H1 (cell line): ENCODE results near the gene CAMTA1. TPM values are rescaled to one million over a fixed set of nuclear protein-coding genes. Genes with fewer than 3 reads are reported as not detected.

Experiments
- CTCF ChIA-PET: fragments of 300-600 bp; sonication (Branson Sonifier 250); formaldehyde crosslinking; loops from one replicate; lab custom pipeline; 2021; ENCODE audit not compliant: partially characterized antibody; lab: Charles Lee
- POLR2A ChIA-PET: fragments of 300-600 bp; sonication (Branson Sonifier 250); formaldehyde crosslinking; loops from one replicate; lab custom pipeline; 2021; ENCODE audit warnings: inconsistent platforms; ENCODE audit not compliant: partially characterized antibody; lab: Charles Lee
- DNase-seq, 2 experiments: peaks; one replicate each; pipeline versions ENCODE4 v3.0.0 to v3.0.0-alpha.2; 2010 to 2022; ENCODE audit warnings: low spot score in 2 of 2, low read depth in 1 of 2, mixed read lengths in 1 of 2
- FAIRE-seq: peaks from 2 replicates; lab custom pipeline; 2011; peaks lifted over from hg19 to GRCh38; lab: Jason Lieb, UNC
- H2AFZ ChIP-seq: 2 replicates; pipeline ENCODE4 v1.8.1; 2012; ENCODE audit warnings: low read length, inconsistent platforms
- H2AK5ac ChIP-seq: 2 replicates; pipeline ENCODE4 v1.6.1; 2013; ENCODE audit warnings: low read depth, low read length
- H2BK120ac ChIP-seq: replicated peaks from 2 replicates; pipeline ENCODE3; 2013; ENCODE audit warnings: low read depth, low read length, inconsistent platforms
- H2BK12ac ChIP-seq: 2 replicates; pipeline ENCODE4 v1.6.1; 2013; ENCODE audit warnings: low read depth, low read length
- H2BK15ac ChIP-seq: 2 replicates; pipeline ENCODE4 v1.6.1; 2013; ENCODE audit warnings: low read length
- H2BK20ac ChIP-seq: 2 replicates; pipeline ENCODE4 v1.6.1; 2013; ENCODE audit warnings: low read length
- H2BK5ac ChIP-seq: 2 replicates; pipeline ENCODE4 v1.6.1; 2013; ENCODE audit warnings: low read depth, low read length
- H3K14ac ChIP-seq: 2 replicates; pipeline ENCODE4 v1.6.1; 2013; ENCODE audit warnings: inconsistent platforms; ENCODE audit not compliant: insufficient read length
- H3K18ac ChIP-seq: 2 replicates; pipeline ENCODE4 v1.6.1; 2013; ENCODE audit warnings: low read length; ENCODE audit errors: extremely low read depth
- H3K23ac ChIP-seq: 2 replicates; pipeline ENCODE4 v1.6.1; 2013; ENCODE audit warnings: inconsistent platforms; ENCODE audit not compliant: insufficient read length
- H3K23me2 ChIP-seq: 2 replicates; pipeline ENCODE4 v1.6.1; 2013; ENCODE audit warnings: low read depth, low read length
- H3K27ac ChIP-seq: 2 replicates; pipeline ENCODE4 v1.6.1; 2011; ENCODE audit warnings: low read depth, low read length, inconsistent platforms
- H3K27me3 ChIP-seq, 4 experiments: replicated peaks in 1 of 4; 1 replicate in 1 of 4; 2 replicates in 3 of 4; pipeline versions ENCODE4 v1.6.1 to v1.8.1; 2011 to 2013; ENCODE audit warnings: low read length in 3 of 4, mild to moderate bottlenecking in 3 of 4, inconsistent platforms in 2 of 4, mixed read lengths in 2 of 4, moderate library complexity in 1 of 4; ENCODE audit not compliant: control insufficient read depth in 3 of 4, insufficient read depth in 3 of 4; ENCODE audit errors: extremely low read depth in 1 of 4
- H3K36me3 ChIP-seq, 4 experiments: 2 replicates each; pipeline versions ENCODE4 v1.6.1 to v1.8.1; 2011 to 2013; ENCODE audit warnings: mild to moderate bottlenecking in 4 of 4, low read length in 3 of 4, moderate library complexity in 2 of 4, control low read depth in 1 of 4, inconsistent platforms in 1 of 4; ENCODE audit not compliant: insufficient read depth in 4 of 4, control insufficient read depth in 2 of 4
- H3K4ac ChIP-seq: replicated peaks from 2 replicates; pipeline ENCODE3; 2013; ENCODE audit warnings: low read length, low read depth, mixed read lengths, inconsistent platforms; ENCODE audit not compliant: insufficient read length
- H3K4me1 ChIP-seq, 4 experiments: replicated peaks in 1 of 4; 1 replicate in 1 of 4; 2 replicates in 3 of 4; pipeline versions ENCODE4 v1.6.1 to v1.8.1; 2011 to 2013; ENCODE audit warnings: low read length in 3 of 4, inconsistent platforms in 2 of 4, mixed read lengths in 1 of 4; ENCODE audit not compliant: insufficient read depth in 4 of 4, control insufficient read depth in 3 of 4
- H3K4me2 ChIP-seq, 2 experiments: 2 replicates each; pipeline versions ENCODE4 v1.6.1 to v1.8.1; 2011 to 2013; ENCODE audit warnings: low read depth in 2 of 2, low read length in 2 of 2, control low read depth in 1 of 2, inconsistent platforms in 1 of 2, mild to moderate bottlenecking in 1 of 2; ENCODE audit not compliant: insufficient read depth in 1 of 2
- H3K4me3 ChIP-seq, 4 experiments: fragments of 200-600, 300-600 bp in 1 of 4; sonication (generic), shearing (Covaris generic), sonication (Bioruptor Twin) in 1 of 4; 2 replicates each; pipeline versions ENCODE4 v1.5.1 to v1.8.1; 2011 to 2016; ENCODE audit warnings: low read length in 4 of 4, low read depth in 3 of 4, control low read depth in 2 of 4, inconsistent platforms in 2 of 4, mild to moderate bottlenecking in 2 of 4, mixed read lengths in 1 of 4, moderate library complexity in 1 of 4; ENCODE audit not compliant: insufficient read depth in 2 of 4; ENCODE audit errors: extremely low read depth in 1 of 4
- H3K56ac ChIP-seq: replicated peaks from 2 replicates; pipeline ENCODE3; 2013; ENCODE audit warnings: low read depth, mild to moderate bottlenecking, mixed read lengths, low read length, inconsistent platforms; ENCODE audit not compliant: insufficient read length
- H3K79me1 ChIP-seq: 2 replicates; pipeline ENCODE4 v1.6.1; 2013; ENCODE audit warnings: low read depth, low read length, control low read depth
- H3K79me2 ChIP-seq, 2 experiments: 2 replicates each; pipeline versions ENCODE4 v1.6.1 to v1.8.1; 2012 to 2013; ENCODE audit warnings: low read length in 2 of 2, mild to moderate bottlenecking in 2 of 2, inconsistent platforms in 1 of 2; ENCODE audit not compliant: insufficient read depth in 2 of 2, control insufficient read depth in 1 of 2
- H3K9ac ChIP-seq, 4 experiments: replicated peaks in 1 of 4; 1 replicate in 1 of 4; 2 replicates in 3 of 4; pipeline versions ENCODE4 v1.6.1 to v1.8.1; 2011 to 2013; ENCODE audit warnings: low read depth in 3 of 4, low read length in 3 of 4, control low read depth in 2 of 4, mild to moderate bottlenecking in 2 of 4, moderate library complexity in 2 of 4, inconsistent platforms in 1 of 4; ENCODE audit errors: extremely low read depth in 1 of 4
- H3K9me3 ChIP-seq, 2 experiments: 2 replicates each; pipeline versions ENCODE4 v1.6.1 to v1.8.1; 2012 to 2013; ENCODE audit warnings: mild to moderate bottlenecking in 2 of 2, moderate library complexity in 2 of 2, control low read depth in 1 of 2, inconsistent platforms in 1 of 2, low read depth in 1 of 2, low read length in 1 of 2, mixed read lengths in 1 of 2; ENCODE audit not compliant: insufficient read depth in 2 of 2
- H4K20me1 ChIP-seq, 2 experiments: replicated peaks in 1 of 2; 2 replicates each; pipeline versions ENCODE3 to v1.8.1; 2011 to 2013; ENCODE audit warnings: inconsistent platforms in 2 of 2, low read length in 2 of 2, mild to moderate bottlenecking in 1 of 2; ENCODE audit not compliant: insufficient read depth in 2 of 2, control insufficient read depth in 1 of 2
- H4K5ac ChIP-seq: 2 replicates; pipeline ENCODE4 v1.6.1; 2013; ENCODE audit warnings: low read length, low read depth, mixed read lengths, inconsistent platforms; ENCODE audit not compliant: insufficient read length
- H4K8ac ChIP-seq: 2 replicates; pipeline ENCODE4 v1.8.0; 2013; ENCODE audit warnings: mild to moderate bottlenecking, moderate library complexity, low read length, inconsistent platforms; ENCODE audit not compliant: insufficient read depth; ENCODE audit errors: extremely low read depth
- H4K91ac ChIP-seq: replicated peaks from 2 replicates; pipeline ENCODE3; 2013; ENCODE audit warnings: low read length, mixed read lengths, inconsistent platforms; ENCODE audit not compliant: insufficient read length
- CEBPB ChIP-seq: IDR thresholded peaks from 2 replicates; pipeline ENCODE4 v1.6.1; 2012; ENCODE audit warnings: low read depth, low read length
- CHD1 ChIP-seq: IDR thresholded peaks from 2 replicates; pipeline ENCODE4 v1.6.1; 2012; ENCODE audit warnings: low read depth, low read length, improper control_type of control experiment
- NANOG ChIP-seq: IDR thresholded peaks from 2 replicates; pipeline ENCODE4 v1.6.1; 2011; ENCODE audit warnings: low read length, low read depth, mild to moderate bottlenecking, inconsistent platforms; ENCODE audit not compliant: insufficient read depth, poor library complexity, severe bottlenecking
- NRF1 ChIP-seq: IDR thresholded peaks from 2 replicates; pipeline ENCODE4 v1.6.1; 2011; ENCODE audit warnings: mild to moderate bottlenecking, low read depth, low read length, improper control_type of control experiment
- SP1 ChIP-seq: IDR thresholded peaks from 2 replicates; pipeline ENCODE4 v1.6.1; 2011; ENCODE audit warnings: low read depth, low read length
- TCF12 ChIP-seq: IDR thresholded peaks from 2 replicates; pipeline ENCODE4 v1.6.1; 2011; ENCODE audit warnings: low read depth, mild to moderate bottlenecking, low read length
- WGBS, 2 experiments: shearing (Covaris generic) in 1 of 2; methylation state at CpG; one replicate each; pipeline versions ENCODE4 v1.1.6 to v1.1.7; 2013 to 2015; ENCODE audit warnings: low lambda C conversion rate in 2 of 2, mixed read lengths in 2 of 2, inconsistent platforms in 1 of 2, low coverage in 1 of 2, missing lambda C conversion rate in 1 of 2; ENCODE audit not compliant: insufficient replicate concordance in 2 of 2, insufficient coverage in 1 of 2, insufficient read length in 1 of 2; ENCODE audit errors: extremely low coverage in 1 of 2, missing lambda C conversion rate in 1 of 2; 5-methylcytosine and 5-hydroxymethylcytosine counted together
- polyA plus RNA-seq, 7 experiments: library from polyadenylated mRNA; depleted of rRNA in 3 of 7; stranded (reverse) in 5 of 7; unstranded in 2 of 7; fragments of >200 nt in 5 of 7; fragments of 200-250 nt in 2 of 7; gene quantifications; 1 replicate in 5 of 7; 2 replicates in 1 of 7; 4 replicates in 1 of 7; pipeline versions ENCODE4 v1.2.1 to v1.2.3, GENCODE V29; 2011 to 2013; ENCODE audit warnings: missing spikeins in 2 of 7, mixed read lengths in 2 of 7
- total RNA-seq: library from RNA; stranded (reverse); fragmentation: NEBNext Ultra II Directional; extraction: Animal tissue kit (Norgen Biotek cat#: 25700); gene quantifications from 2 replicates; pipeline ENCODE4 v1.2.1, GENCODE V29; 2021

Gene CAMTA1
- total and polyA plus RNA-seq, 2 of the 8 experiments (the other 6 are each of a cell fraction or from before 2014, with no cell fraction given) = 65.0 to 119 TPM

DNA sequence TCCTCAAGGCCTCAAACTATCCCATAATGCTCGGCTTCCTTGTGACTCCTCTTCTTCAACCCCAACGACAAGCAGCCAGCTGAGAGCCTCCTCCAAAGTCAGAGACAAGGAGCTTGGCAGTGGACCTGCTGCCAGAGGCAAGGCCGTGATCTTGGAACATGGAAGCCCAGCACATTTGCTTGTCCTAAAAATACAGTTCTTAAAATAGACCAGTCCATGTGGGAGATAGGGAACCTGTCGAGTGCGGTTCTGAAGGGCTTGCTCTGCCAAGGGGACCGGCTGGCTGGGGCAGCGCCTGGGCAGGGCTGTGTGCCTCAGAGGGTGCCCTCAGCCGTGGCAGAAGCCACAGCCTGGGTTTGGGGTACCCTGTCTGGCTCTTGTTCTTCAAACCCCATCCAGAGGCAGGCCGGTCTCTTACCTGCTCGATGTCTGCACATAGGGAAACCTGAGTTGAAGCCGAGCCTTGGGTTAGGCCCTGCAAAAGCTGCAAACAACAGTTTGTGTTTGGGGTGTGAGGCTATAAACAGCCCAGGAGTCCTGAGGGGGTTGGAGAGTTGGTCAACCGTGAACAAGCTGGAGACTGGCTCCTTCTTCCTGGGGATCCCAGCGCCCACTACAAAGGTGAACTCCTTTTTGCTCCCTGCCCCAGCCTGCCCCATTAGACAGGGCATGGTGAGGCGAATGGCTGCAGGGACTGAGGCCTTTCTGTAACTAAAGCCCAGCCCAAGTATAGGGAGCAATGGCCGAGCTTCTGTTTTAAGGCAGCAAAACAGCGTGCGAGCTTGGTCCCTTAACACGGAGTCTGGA lies 228.8 kb downstream of the CAMTA1 start:
- no peak overlapping the region for H2BK120ac ChIP-seq
- no peak overlapping the region for H2BK5ac ChIP-seq
- no peak overlapping the region for H3K4me3 ChIP-seq
- no peak overlapping the region for H3K14ac ChIP-seq
- H3K4me1 ChIP-seq = no peaks in the 10 kb centered on the region
- H4K91ac ChIP-seq = no peak overlapping the region
- no peak overlapping the region for H3K56ac ChIP-seq
- H3K4ac ChIP-seq = no peak overlapping the region
- no peak overlapping the region for H3K4me2 ChIP-seq
- no peaks in the 10 kb centered on the region for H3K36me3 ChIP-seq
- no peak overlapping the region for H2AFZ ChIP-seq
- no peaks in the 10 kb centered on the region for H3K27me3 ChIP-seq
- DNase-seq (no peak), FAIRE-seq (no peak)
- no peaks in the 10 kb centered on the region for H4K20me1 ChIP-seq
- POLR2A ChIA-PET = no interaction called here
- no peak overlapping the region for H3K9ac ChIP-seq
- no peak overlapping the region for H4K8ac ChIP-seq
- no peaks in the 10 kb centered on the region for H3K9me3 ChIP-seq
- H3K79me1 ChIP-seq = no peaks in the 10 kb centered on the region
- no peaks in the 10 kb centered on the region for H3K23me2 ChIP-seq
- H4K5ac ChIP-seq = no peak overlapping the region
- H3K23ac ChIP-seq = no peak overlapping the region
- H3K27ac ChIP-seq = no peak overlapping the region
- WGBS, 2 experiments = 87% methylated on average over 18 of the region's 18 CpGs; no CpG with 5 or more reads in 1 of the 2 experiments
- H2BK15ac ChIP-seq = no peak overlapping the region
- no peaks in the 10 kb centered on the region for H3K79me2 ChIP-seq
- TF ChIP-seq NRF1 (no peak), CHD1 (no peak), CEBPB (no peak), NANOG (no peak), SP1 (no peak), TCF12 (no peak)
- H2BK12ac ChIP-seq = no peak overlapping the region
- no peak overlapping the region for H2AK5ac ChIP-seq
- H3K18ac ChIP-seq = peak overlapping the region; percentile 60; the same call in 1 of the 2 replicates
- CTCF ChIA-PET = interaction anchor here (0.6 to 2.6 kb wide), 5 partner anchors 16 to 527 kb away, joined by 3 to 10 read pairs (median 7); no protein-coding TSS in a partner anchor
- H2BK20ac ChIP-seq = no peak overlapping the region
